ENCODE data around the gene SYNC. TPM values are rescaled to one million over a fixed set of nuclear protein-coding genes. Genes with fewer than 3 reads are reported as not detected.

Gene SYNC
- total RNA-seq, 1 experiment from 2014 or later = 2.8 TPM

GRCh38 chr1:32659581-32659980, 43.0 kb downstream of the SYNC start:
- Histone ChIP-seq H3K4me3 (no peak overlapping the region), H3K79me2 (ENCODE audit: low read depth) (peaks cover 44% of the 10 kb centered on the region), H3K4me2 (no peak overlapping the region), H3F3A (ENCODE audit: insufficient read depth, low read depth) (peaks cover 51% of the 10 kb centered on the region), H3K9me2 (ENCODE audit: insufficient read depth) (no peaks in the 10 kb centered on the region), H3K9me3 (ENCODE audit: insufficient read depth, low read depth) (no peaks in the 10 kb centered on the region), H3K36me3 (ENCODE audit: low read depth) (peaks cover 46% of the 10 kb centered on the region), H4K20me1 (ENCODE audit: insufficient read depth) (peaks cover 44% of the 10 kb centered on the region), H2AFZ (no peak overlapping the region), H3K4me1 (replicated peaks; ENCODE audit: insufficient read depth) (no peaks in the 10 kb centered on the region), H3K27me3 (ENCODE audit: insufficient read depth, low read depth) (no peaks in the 10 kb centered on the region), H3K27ac (no peak overlapping the region)
- TF ChIP-seq CTCF (conservative IDR thresholded peaks at IDR 0.05) (no peak), EZH2 (IDR thresholded peaks at IDR 0.05; ENCODE audit: low read depth) (no peak)
- intact Hi-C loops (cut with micrococcal nuclease; ENCODE audit: unreplicated experiment) = no loop called here
- no peak for DNase-seq
- no TSS peak for BruUV-seq (replicated peaks)
- ChIA-PET POLR2A (ENCODE audit: unreplicated experiment) (no interaction called here), CTCF (no interaction called here)

GRCh38 chr1:32652244-32652962, 50.2 kb downstream of the SYNC start:
- H3K9me2 ChIP-seq (ENCODE audit: insufficient read depth) = no peaks in the 10 kb centered on the region
- peak overlapping the region; percentile 99 for H3K4me2 ChIP-seq
- peaks cover 33% of the 10 kb centered on the region for H3K4me1 ChIP-seq (replicated peaks; ENCODE audit: insufficient read depth)
- H2AFZ ChIP-seq = no peak overlapping the region
- DNase-seq = no peak
- TF ChIP-seq CTCF (conservative IDR thresholded peaks at IDR 0.05) (no peak), EZH2 (IDR thresholded peaks at IDR 0.05; ENCODE audit: low read depth) (no peak)
- H3F3A ChIP-seq (ENCODE audit: insufficient read depth, low read depth) = peaks cover 41% of the 10 kb centered on the region
- H3K36me3 ChIP-seq (ENCODE audit: low read depth) = peaks cover 46% of the 10 kb centered on the region
- peaks cover 89% of the 10 kb centered on the region for H3K79me2 ChIP-seq (ENCODE audit: low read depth)
- no peaks in the 10 kb centered on the region for H3K27me3 ChIP-seq (ENCODE audit: insufficient read depth, low read depth)
- 0 out of 2 replicates have a peak overlapping the region, but pooled peaks have one; percentile 67 for H3K27ac ChIP-seq
- H3K4me3 ChIP-seq = peak overlapping the region; percentile 81
- POLR2A ChIA-PET (ENCODE audit: unreplicated experiment) = interaction anchor here (0.7 kb wide), 2 partner anchors 40 to 378 kb away, joined by 3 to 6 read pairs; no protein-coding TSS in a partner anchor
- intact Hi-C loops (cut with micrococcal nuclease; ENCODE audit: unreplicated experiment) = loop anchor here (5.0 kb wide), 3 partner anchors 115 to 250 kb away; partner anchors contain the start of gene ZBTB8A
- CTCF ChIA-PET = no interaction called here
- no peaks in the 10 kb centered on the region for H3K9me3 ChIP-seq (ENCODE audit: insufficient read depth, low read depth)
- H4K20me1 ChIP-seq (ENCODE audit: insufficient read depth) = peaks cover 32% of the 10 kb centered on the region
- BruUV-seq (replicated peaks) = no TSS peak

GRCh38 chr1:32651461-32652073, 51.0 kb downstream of the SYNC start:
- H4K20me1 ChIP-seq (ENCODE audit: insufficient read depth) = peaks cover 24% of the 10 kb centered on the region
- peaks cover 33% of the 10 kb centered on the region for H3K4me1 ChIP-seq (replicated peaks; ENCODE audit: insufficient read depth)
- H3K27ac ChIP-seq = peak overlapping the region; percentile 67
- TF ChIP-seq CTCF (conservative IDR thresholded peaks at IDR 0.05) (no peak), EZH2 (IDR thresholded peaks at IDR 0.05; ENCODE audit: low read depth) (no peak)
- H3K9me3 ChIP-seq (ENCODE audit: insufficient read depth, low read depth) = no peaks in the 10 kb centered on the region
- no peaks in the 10 kb centered on the region for H3K9me2 ChIP-seq (ENCODE audit: insufficient read depth)
- POLR2A ChIA-PET (ENCODE audit: unreplicated experiment) = interaction anchor here (0.6 to 0.7 kb wide), 3 partner anchors 14 to 378 kb away, joined by 3 to 6 read pairs (median 3); no protein-coding TSS in a partner anchor
- peak overlapping the region; percentile 81 for H3K4me3 ChIP-seq
- H3K4me2 ChIP-seq = peak overlapping the region; percentile 99
- peaks cover 38% of the 10 kb centered on the region for H3K36me3 ChIP-seq (ENCODE audit: low read depth)
- H3K79me2 ChIP-seq (ENCODE audit: low read depth) = peaks cover 85% of the 10 kb centered on the region
- peak overlapping the region; percentile 83 for H2AFZ ChIP-seq
- BruUV-seq (replicated peaks) = no TSS peak
- peaks cover 34% of the 10 kb centered on the region; the same call in 1 of the 2 replicates for H3F3A ChIP-seq (ENCODE audit: insufficient read depth, low read depth)
- CTCF ChIA-PET = interaction anchor here (0.6 to 1.6 kb wide), 2 partner anchors 131 to 215 kb away, joined by 3 to 6 read pairs; no protein-coding TSS in a partner anchor
- H3K27me3 ChIP-seq (ENCODE audit: insufficient read depth, low read depth) = no peaks in the 10 kb centered on the region
- DNase-seq = no peak
- intact Hi-C loops (cut with micrococcal nuclease; ENCODE audit: unreplicated experiment) = loop anchor here (1.0 to 5.0 kb wide), 4 partner anchors 114 to 249 kb away; partner anchors contain the start of genes S100PBP, YARS1 and ZBTB8A
